IPS-20b (cell line): ENCODE data around the gene TMPRSS7.

Experiments
- H3K27ac ChIP-seq: one replicate; pipeline ENCODE4 v1.5.1; 2013; ENCODE audit warnings: low read length
- H3K27me3 ChIP-seq: 2 replicates; pipeline ENCODE4 v1.6.1; 2013; ENCODE audit warnings: mild to moderate bottlenecking, low read length, inconsistent platforms; ENCODE audit not compliant: insufficient read depth
- H3K36me3 ChIP-seq: 2 replicates; pipeline ENCODE4 v1.6.1; 2013; ENCODE audit warnings: low read depth, mild to moderate bottlenecking, inconsistent platforms, low read length, moderate library complexity; ENCODE audit not compliant: insufficient read depth
- H3K4me1 ChIP-seq: 2 replicates; pipeline ENCODE4 v1.6.1; 2013; ENCODE audit warnings: mild to moderate bottlenecking, control low read depth, inconsistent platforms, low read length, moderate library complexity; ENCODE audit not compliant: insufficient read depth
- H3K4me3 ChIP-seq: 2 replicates; pipeline ENCODE4 v1.5.1; 2013; ENCODE audit warnings: mild to moderate bottlenecking, low read length, inconsistent platforms
- H3K9ac ChIP-seq: 2 replicates; pipeline ENCODE4 v1.6.1; 2013; ENCODE audit warnings: low read depth, mild to moderate bottlenecking, inconsistent platforms, low read length, moderate library complexity
- H3K9me3 ChIP-seq: 2 replicates; pipeline ENCODE4 v1.6.1; 2013; ENCODE audit warnings: mild to moderate bottlenecking, low read depth, low read length, inconsistent platforms; ENCODE audit not compliant: insufficient read depth

TMPRSS7 gene, protein sequence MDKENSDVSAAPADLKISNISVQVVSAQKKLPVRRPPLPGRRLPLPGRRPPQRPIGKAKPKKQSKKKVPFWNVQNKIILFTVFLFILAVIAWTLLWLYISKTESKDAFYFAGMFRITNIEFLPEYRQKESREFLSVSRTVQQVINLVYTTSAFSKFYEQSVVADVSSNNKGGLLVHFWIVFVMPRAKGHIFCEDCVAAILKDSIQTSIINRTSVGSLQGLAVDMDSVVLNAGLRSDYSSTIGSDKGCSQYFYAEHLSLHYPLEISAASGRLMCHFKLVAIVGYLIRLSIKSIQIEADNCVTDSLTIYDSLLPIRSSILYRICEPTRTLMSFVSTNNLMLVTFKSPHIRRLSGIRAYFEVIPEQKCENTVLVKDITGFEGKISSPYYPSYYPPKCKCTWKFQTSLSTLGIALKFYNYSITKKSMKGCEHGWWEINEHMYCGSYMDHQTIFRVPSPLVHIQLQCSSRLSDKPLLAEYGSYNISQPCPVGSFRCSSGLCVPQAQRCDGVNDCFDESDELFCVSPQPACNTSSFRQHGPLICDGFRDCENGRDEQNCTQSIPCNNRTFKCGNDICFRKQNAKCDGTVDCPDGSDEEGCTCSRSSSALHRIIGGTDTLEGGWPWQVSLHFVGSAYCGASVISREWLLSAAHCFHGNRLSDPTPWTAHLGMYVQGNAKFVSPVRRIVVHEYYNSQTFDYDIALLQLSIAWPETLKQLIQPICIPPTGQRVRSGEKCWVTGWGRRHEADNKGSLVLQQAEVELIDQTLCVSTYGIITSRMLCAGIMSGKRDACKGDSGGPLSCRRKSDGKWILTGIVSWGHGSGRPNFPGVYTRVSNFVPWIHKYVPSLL

DNA sequence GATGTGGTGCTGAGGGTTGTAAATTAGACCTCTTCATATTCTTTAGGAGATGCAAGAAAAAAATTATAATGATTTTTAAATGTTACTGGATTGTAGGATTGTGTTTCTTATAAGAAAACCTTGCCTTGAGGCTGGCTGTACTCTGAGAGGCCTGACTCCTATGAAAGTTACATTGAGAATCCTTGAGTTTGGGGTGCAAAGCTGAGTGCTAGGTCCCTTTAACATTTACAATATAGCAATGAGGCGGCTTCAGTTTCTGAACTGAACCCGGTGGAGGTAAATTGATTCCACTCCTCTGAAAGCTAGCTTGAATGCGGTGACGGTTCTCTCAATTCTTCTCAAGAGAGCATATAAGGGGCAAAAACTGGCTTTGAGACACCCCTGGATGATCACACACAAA lies at the start of gene TMPRSS7:
TMPRSS7 (plus strand) TSS at position 301 of the 400 bp plus-strand sequence. CDS start 110 bp downstream, outside the sequence.
- Histone ChIP-seq H3K4me3 (no peak within 1 kb of the TSS), H3K4me1 (peaks cover 3% of the 10 kb centered on the region; the same call in 1 of the 2 replicates), H3K27me3 (no peaks in the 10 kb centered on the region), H3K36me3 (no peaks in the 10 kb centered on the region), H3K9ac (no peak within 1 kb of the TSS), H3K27ac (no peak within 1 kb of the TSS), H3K9me3 (peaks cover 9% of the 10 kb centered on the region; the same call in 1 of the 2 replicates)

DNA sequence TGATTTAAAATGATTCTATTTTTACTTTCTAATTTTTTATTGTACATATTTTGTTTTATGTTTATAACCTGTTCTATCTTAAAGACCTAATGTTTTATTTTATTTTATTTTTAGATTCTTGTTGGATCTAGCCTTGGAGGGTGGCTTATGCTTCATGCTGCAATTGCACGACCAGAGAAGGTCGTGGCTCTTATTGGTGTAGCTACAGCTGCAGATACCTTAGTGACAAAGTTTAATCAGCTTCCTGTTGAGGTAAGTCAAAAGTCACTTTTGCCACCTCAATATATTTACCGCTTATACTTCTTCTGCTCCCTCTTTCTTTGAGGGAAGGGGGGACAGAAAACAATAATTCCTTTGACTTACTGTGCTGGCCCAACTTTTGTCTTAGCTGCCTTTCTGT lies 47.7 kb upstream of the TMPRSS7 start:
- Histone ChIP-seq H3K27ac (no peak overlapping the region), H3K9ac (no peak overlapping the region), H3K4me3 (no peak overlapping the region), H3K36me3 (peaks cover 34% of the 10 kb centered on the region), H3K9me3 (no peaks in the 10 kb centered on the region), H3K27me3 (no peaks in the 10 kb centered on the region), H3K4me1 (no peaks in the 10 kb centered on the region)

DNA sequence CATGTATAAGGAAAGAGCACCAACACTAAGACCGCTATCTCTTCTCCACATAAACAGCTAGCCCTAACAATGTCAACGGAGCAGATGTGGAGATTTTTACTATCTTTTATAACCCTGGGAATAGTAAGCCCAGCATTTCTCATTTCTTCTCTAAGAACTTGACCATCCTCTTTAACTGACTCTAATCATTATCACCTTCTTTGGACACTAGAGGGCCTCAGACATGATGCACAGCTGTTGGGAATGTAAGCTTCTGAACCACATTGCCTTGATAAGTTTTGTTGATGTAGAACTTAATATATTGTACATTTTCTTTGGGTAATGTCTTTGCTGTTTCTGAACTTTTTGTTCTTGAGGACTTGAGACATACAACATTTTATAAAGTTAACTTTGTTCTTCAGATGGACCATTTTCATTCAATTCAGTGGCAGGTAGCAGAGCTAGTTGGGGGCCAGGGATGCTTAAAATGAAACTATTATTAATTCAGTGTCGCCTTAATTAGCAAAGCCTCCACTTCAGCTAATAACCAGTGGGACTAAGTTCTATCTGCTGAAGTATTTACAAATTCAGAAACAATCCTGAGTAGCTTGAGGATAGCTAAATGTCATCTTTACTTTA lies 45.4 kb upstream of the TMPRSS7 start:
- Histone ChIP-seq H3K4me3 (no peak overlapping the region), H3K36me3 (peaks cover 43% of the 10 kb centered on the region), H3K9me3 (no peaks in the 10 kb centered on the region), H3K9ac (no peak overlapping the region), H3K4me1 (peaks cover 3% of the 10 kb centered on the region; the same call in 1 of the 2 replicates), H3K27ac (no peak overlapping the region), H3K27me3 (no peaks in the 10 kb centered on the region)

DNA sequence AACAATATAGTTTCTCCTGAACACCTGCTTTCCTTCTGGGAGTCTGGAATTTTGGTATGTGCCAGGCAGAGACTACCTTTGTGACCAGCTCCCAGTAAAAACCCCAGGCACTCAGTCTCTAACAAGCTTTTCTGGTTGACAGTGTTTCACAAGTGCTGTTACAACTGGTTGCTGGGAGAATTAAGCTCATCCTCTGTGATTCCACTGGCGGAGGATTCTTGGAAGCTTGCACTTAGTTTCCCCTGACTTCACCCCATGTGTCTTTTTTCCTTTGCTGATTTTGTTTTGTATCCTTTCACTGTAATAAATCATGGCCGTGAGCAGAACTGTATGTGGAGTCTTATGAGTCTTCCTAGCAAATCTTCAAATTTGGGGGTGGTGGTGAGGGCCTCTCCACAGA lies 41.5 kb upstream of the TMPRSS7 start:
- Histone ChIP-seq H3K27me3 (peaks cover 12% of the 10 kb centered on the region; the same call in 1 of the 2 replicates), H3K9ac (no peak overlapping the region), H3K4me1 (peaks cover 3% of the 10 kb centered on the region; the same call in 1 of the 2 replicates), H3K36me3 (peaks cover 29% of the 10 kb centered on the region), H3K27ac (no peak overlapping the region), H3K9me3 (no peaks in the 10 kb centered on the region), H3K4me3 (no peak overlapping the region)

DNA sequence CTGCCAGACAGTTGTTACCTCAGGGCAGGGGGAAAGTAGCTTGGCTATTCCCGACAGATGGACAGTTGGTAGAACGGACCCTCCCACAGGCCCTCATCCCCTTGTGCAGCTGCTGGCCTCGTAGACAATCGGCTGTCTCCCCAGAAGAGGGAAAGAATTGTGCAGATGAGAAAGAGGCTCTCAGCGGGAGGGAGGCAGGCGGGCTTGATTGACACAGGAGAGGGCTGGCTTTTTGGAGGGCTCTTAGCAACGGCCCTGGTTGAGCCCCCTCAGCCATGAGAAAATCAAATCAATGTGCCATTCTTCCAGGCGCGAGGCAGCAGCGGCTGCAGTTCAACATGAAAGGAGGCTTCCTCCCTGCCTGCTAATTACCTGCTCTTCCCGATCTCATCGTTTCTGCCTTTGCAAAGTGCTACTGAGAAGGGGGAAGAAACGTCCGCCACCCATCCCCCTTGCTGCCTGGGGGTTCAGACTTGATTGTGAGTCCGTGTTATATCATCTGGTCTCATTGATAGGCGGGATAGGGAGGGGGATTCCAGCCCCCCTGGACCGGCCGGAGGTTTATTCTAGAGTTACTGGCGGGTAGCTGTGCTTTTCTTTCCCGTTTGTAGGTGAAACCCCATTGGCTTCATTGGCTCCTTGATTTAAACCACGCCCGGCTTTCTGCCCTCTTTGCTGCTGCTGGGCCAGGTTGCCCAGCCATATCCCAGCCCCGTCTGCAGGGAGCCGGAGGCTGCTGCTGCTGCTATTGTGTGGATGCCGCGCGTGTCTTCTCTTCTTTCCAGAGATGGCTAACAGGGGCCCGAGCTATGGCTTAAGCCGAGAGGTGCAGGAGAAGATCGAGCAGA lies 35.7 kb upstream of the TMPRSS7 start, which contains the start of gene TAGLN3:
TAGLN3 (plus strand) TSS at position 287 of the 848 bp plus-strand sequence; CDS start at position 788, 501 bp downstream.
- H3K27ac ChIP-seq, result no peak within 1 kb of the TSS
- H3K4me3 ChIP-seq, result peak within 1 kb of the TSS; percentile 80
- no peaks in the 10 kb centered on the region for H3K9me3 ChIP-seq
- peaks cover 65% of the 10 kb centered on the region for H3K27me3 ChIP-seq
- peaks cover 12% of the 10 kb centered on the region; the same call in 1 of the 2 replicates for H3K4me1 ChIP-seq
- H3K36me3 ChIP-seq, result peaks cover 14% of the 10 kb centered on the region; the same call in 1 of the 2 replicates
- peak within 1 kb of the TSS; percentile 73; the same call in 1 of the 2 replicates for H3K9ac ChIP-seq

DNA sequence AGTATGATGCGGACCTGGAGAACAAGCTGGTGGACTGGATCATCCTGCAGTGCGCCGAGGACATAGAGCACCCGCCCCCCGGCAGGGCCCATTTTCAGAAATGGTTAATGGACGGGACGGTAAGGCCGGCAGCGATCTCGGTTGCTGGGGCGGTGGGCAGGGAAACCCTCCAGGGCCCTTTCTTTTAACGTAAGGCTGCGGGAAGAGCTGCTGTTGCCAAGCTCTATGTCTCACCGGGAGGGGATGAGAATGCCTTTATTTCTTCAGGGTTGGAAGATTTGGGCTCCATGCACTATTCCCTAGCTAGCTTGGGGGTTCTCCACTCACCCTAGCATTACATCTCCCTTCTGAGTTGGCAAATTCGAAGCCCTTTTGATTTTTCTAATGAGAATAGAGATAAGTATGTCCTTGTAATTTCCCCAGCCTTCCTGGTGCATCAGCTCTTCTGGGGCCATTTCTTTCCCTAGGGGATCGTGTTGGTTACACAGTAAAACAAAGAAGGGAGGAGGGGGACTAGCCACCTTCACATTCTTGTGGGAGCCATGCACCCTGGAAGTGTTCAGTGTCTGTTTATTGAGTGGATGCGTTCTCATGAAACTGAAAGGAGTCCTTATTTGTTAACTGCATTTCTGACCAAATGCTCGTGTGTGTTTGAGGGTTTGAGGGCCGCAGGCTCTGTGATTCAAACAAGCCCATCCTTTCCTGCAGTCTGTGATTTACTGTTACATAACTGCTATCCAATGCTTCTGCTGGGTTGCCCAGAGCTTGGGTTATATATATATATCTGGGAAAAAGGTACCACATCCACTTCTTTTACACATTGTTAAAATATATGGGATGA lies 34.8 kb upstream of the TMPRSS7 start:
- Histone ChIP-seq H3K9me3 (no peaks in the 10 kb centered on the region), H3K4me1 (peaks cover 11% of the 10 kb centered on the region; the same call in 1 of the 2 replicates), H3K27me3 (peaks cover 65% of the 10 kb centered on the region), H3K4me3 (peak overlapping the region; percentile 80), H3K27ac (no peak overlapping the region), H3K9ac (peak overlapping the region; percentile 73; the same call in 1 of the 2 replicates), H3K36me3 (peaks cover 18% of the 10 kb centered on the region; the same call in 1 of the 2 replicates)

DNA sequence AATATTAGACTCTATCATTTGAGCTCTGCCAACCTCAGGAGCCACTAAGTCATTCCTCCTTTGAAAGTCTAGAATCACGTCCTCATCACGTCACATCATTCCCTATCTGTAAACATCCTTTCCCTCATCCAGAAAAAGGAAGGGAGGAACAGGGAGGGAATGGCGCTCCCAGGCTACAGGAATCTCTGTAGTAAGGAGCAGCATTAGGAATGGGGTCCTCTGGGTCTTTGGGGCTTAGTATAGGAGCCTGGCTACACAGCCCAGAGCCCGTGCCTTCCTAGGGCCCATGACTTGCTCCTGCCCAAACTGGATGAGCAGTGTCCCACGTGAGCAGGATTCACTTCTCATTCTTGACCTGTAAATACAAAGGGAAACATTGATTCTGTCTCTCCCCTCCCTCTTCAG lies 34.2 kb upstream of the TMPRSS7 start:
- peaks cover 25% of the 10 kb centered on the region; the same call in 1 of the 2 replicates for H3K36me3 ChIP-seq
- H3K4me1 ChIP-seq, result peaks cover 11% of the 10 kb centered on the region; the same call in 1 of the 2 replicates
- H3K4me3 ChIP-seq, result peak overlapping the region; percentile 80
- H3K9me3 ChIP-seq, result no peaks in the 10 kb centered on the region
- H3K27ac ChIP-seq, result no peak overlapping the region
- H3K27me3 ChIP-seq, result peaks cover 65% of the 10 kb centered on the region
- H3K9ac ChIP-seq, result peak overlapping the region; percentile 73; the same call in 1 of the 2 replicates

DNA sequence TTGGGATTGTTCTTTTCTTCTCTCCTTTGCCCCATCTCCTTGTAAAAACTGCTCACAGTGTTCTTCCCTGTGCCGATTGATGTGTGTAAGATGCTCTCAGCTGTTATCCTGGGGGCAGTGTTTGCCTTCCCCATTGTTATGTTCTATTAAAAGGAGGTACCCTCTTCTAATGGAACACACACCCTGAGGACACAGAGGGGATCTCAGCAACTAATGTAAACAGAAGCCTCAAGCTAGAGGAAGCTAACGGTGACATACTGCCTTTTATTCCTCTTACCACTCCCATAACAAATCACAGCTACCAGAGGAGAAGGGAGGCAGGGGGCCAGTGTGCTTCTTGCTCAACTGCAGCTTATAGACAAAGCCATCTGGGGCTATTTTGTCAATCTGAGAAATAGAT lies 33.6 kb upstream of the TMPRSS7 start:
- H3K9ac ChIP-seq, result peak overlapping the region; percentile 73; the same call in 1 of the 2 replicates
- peaks cover 11% of the 10 kb centered on the region; the same call in 1 of the 2 replicates for H3K4me1 ChIP-seq
- peaks cover 65% of the 10 kb centered on the region for H3K27me3 ChIP-seq
- peaks cover 25% of the 10 kb centered on the region; the same call in 1 of the 2 replicates for H3K36me3 ChIP-seq
- H3K9me3 ChIP-seq, result no peaks in the 10 kb centered on the region
- H3K27ac ChIP-seq, result no peak overlapping the region
- peak overlapping the region; percentile 80; the same call in 1 of the 2 replicates for H3K4me3 ChIP-seq

DNA sequence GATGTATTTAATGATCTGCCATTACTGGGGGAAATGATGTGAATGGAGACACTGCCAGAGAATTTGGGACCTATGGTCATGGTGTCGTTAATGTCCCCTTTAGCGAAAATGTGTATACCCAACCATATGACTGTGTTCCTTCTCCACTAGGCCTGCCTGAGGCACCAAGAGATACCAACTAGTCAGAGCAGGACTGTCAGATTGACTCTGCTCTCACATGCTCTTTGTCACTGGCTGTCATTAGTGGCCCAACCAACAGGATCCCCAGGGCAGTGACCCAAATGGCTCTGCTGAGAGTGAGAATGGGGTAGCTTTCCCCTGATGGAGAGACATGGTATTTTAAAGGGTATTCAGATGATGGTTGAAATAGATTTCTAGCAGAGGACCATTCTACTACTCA lies 33.0 kb upstream of the TMPRSS7 start:
- no peaks in the 10 kb centered on the region for H3K9me3 ChIP-seq
- H3K4me1 ChIP-seq, result peaks cover 11% of the 10 kb centered on the region; the same call in 1 of the 2 replicates
- peak overlapping the region; percentile 80; the same call in 1 of the 2 replicates for H3K4me3 ChIP-seq
- peaks cover 30% of the 10 kb centered on the region; the same call in 1 of the 2 replicates for H3K36me3 ChIP-seq
- no peak overlapping the region for H3K27ac ChIP-seq
- H3K9ac ChIP-seq, result no peak overlapping the region
- H3K27me3 ChIP-seq, result peaks cover 65% of the 10 kb centered on the region
